HG03432 (cell line): ENCODE data around the gene CRISP1.
"Not testable (repeated sequence)": the region's sequence is repeated elsewhere in the genome, so short reads cannot be mapped to it uniquely, and the experiment has no call there.

Experiments
- ATAC-seq: cut with Tn5 transposase; IDR thresholded peaks from one replicate; pipeline ENCODE4 v1.9.1; 2021; ENCODE audit warnings: mild to moderate bottlenecking, moderate library complexity; ENCODE audit not compliant: unreplicated experiment

The CRISP1 gene

GRCh38 chr6:49866485-49866943, at the start of gene CRISP1:
Gene CRISP1, minus strand, starts transcription at chr6:49866535. Its CDS starts 9,135 bp downstream, at chr6:49857400.
- ATAC-seq, result no peak

- ATAC-seq, result no peak
Observed at GRCh38 chr6:49915035-49915434, 48.7 kb upstream of the CRISP1 start.

- no peak for ATAC-seq
Observed at GRCh38 chr6:49913636-49914375, 47.5 kb upstream of the CRISP1 start.

- ATAC-seq, result no peak
Observed at GRCh38 chr6:49912196-49912595, 45.9 kb upstream of the CRISP1 start.

- ATAC-seq, result no peak
Observed at GRCh38 chr6:49911252-49911651, 44.9 kb upstream of the CRISP1 start.

GRCh38 chr6:49909563-49909962, 43.2 kb upstream of the CRISP1 start:
- ATAC-seq, result no peak

- ATAC-seq, result no peak
Observed at GRCh38 chr6:49906526-49906925, 40.2 kb upstream of the CRISP1 start.

GRCh38 chr6:49905296-49905695, 39.0 kb upstream of the CRISP1 start:
- ATAC-seq, result no peak

- ATAC-seq, result no peak
Observed at GRCh38 chr6:49902856-49903255, 36.5 kb upstream of the CRISP1 start.

GRCh38 chr6:49898904-49899566, 32.7 kb upstream of the CRISP1 start:
- ATAC-seq, result no peak

GRCh38 chr6:49895553-49895952, 29.2 kb upstream of the CRISP1 start:
- ATAC-seq, result not testable (repeated sequence)

GRCh38 chr6:49892280-49892679, 25.9 kb upstream of the CRISP1 start:
- ATAC-seq, result no peak

GRCh38 chr6:49890988-49891387, 24.7 kb upstream of the CRISP1 start:
- no peak for ATAC-seq

GRCh38 chr6:49888742-49889431, 22.6 kb upstream of the CRISP1 start:
- ATAC-seq, result no peak

GRCh38 chr6:49868951-49869529, 2.7 kb upstream of the CRISP1 start:
- no peak for ATAC-seq

- ATAC-seq, result no peak
Observed at GRCh38 chr6:49856282-49856681, 10.1 kb downstream of the CRISP1 start.

GRCh38 chr6:49855221-49855620, 11.1 kb downstream of the CRISP1 start:
- ATAC-seq, result no peak

GRCh38 chr6:49852975-49853374, 13.4 kb downstream of the CRISP1 start:
- ATAC-seq, result no peak

GRCh38 chr6:49849213-49849907, 17.0 kb downstream of the CRISP1 start:
- peak; percentile 91 for ATAC-seq

- no peak for ATAC-seq
Observed at GRCh38 chr6:49847673-49848072, 18.7 kb downstream of the CRISP1 start.

- no peak for ATAC-seq
Observed at GRCh38 chr6:49847014-49847413, 19.3 kb downstream of the CRISP1 start.
